ENCODE data around the gene GNB1L. TPM values are rescaled to one million over a fixed set of nuclear protein-coding genes. Genes with fewer than 3 reads are reported as not detected.

GNB1L gene
- total and polyA plus RNA-seq, 2 of the 13 experiments (the other 11 are each of a cell fraction or from before 2014, with no cell fraction given) = 2.5 to 7.4 TPM

DNA sequence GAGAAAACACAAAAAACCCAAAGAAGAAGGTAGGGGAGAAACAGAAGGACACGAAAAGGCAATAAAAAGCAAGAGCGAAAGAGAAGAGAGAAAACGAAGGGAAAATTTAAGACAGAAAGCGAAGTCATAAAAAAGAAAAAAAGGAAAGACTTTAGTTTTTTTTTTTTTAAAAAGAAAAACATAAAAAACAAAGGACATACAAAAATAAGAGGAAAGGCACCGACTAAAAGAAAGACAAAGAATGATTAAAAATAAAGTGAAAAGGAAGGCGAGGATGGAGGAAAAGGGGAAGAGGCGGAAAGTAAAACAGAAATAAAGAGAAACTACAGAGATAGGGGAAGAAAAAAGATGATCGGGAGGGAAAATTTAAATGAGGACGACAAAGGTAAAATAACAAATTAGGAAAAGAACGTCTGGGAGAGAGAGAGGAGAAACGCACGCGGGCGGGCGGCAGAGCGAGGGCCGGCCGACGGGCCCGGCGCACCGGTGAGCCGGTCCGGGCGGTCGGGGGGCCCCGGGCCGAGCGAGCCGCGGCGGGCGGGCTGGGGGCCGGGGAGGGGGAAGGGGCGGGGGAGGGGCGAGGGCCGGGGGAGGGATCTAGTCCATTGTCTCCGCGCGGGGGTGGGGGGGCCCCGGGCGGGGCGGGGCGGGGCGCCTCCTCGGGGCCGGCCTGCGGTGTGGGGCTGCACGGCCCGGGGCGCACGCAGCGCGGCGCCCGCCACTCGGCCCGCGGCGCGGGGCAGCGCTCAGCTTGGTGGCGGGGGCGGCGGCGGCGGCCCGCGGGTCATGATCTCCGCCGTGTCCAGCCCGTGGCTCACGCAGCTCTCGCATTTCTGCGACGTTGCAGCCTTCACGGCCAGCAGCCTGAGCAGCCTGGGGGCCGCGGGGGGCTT is 94.4 kb downstream of the GNB1L start, which contains the start of gene TBX1:
TBX1 (plus strand) TSS at position 721 of the 893 bp plus-strand sequence; CDS start at position 787, 66 bp downstream.
- in situ Hi-C loops (cut with HindIII; ENCODE audit: extremely low pct_ligation_motif_present, low pct_unique_long_range_greater_than_20kb) = no loop called here
- Histone ChIP-seq H3K4me2 (ENCODE audit: low read depth, low read length) (peak within 1 kb of the TSS; percentile 69), H3K79me2 (ENCODE audit: insufficient read depth, low read length) (no peaks in the 10 kb centered on the region), H3K36me3 (replicated peaks in 1 of 2; ENCODE audit: control insufficient read depth in 1 of 2, insufficient read depth in 2 of 2, low read length in 2 of 2) (no peaks in the 10 kb centered on the region), H3K27ac (ENCODE audit: extremely low read length, insufficient read depth, low read length) (no peak within 1 kb of the TSS), H3K4me1 (ENCODE audit: insufficient read depth, low read length) (peaks cover 34% of the 10 kb centered on the region), H3K9me3 (ENCODE audit: low read length) (no peaks in the 10 kb centered on the region), H3K27me3 (ENCODE audit: control insufficient read depth in 1 of 2, insufficient read depth in 2 of 2, low read length in 2 of 2) (peaks cover 11 to 89% of the 10 kb centered on the region in 2 experiments), H3K4me3 (replicated peaks in 1 of 3; ENCODE audit: insufficient read depth in 1 of 3, low read depth in 2 of 3, low read length in 3 of 3) (peak within 1 kb of the TSS in 2 of 3 experiments; percentile 50 to 59; a peak in 3 of 6 replicates), H3K9ac (ENCODE audit: insufficient read depth, low read depth, low read length) (no peak within 1 kb of the TSS), H2AFZ (ENCODE audit: low read length) (no peak within 1 kb of the TSS), H4K20me1 (ENCODE audit: insufficient read depth, low read length) (no peaks in the 10 kb centered on the region)
- FAIRE-seq (no peak), ATAC-seq (no peak), DNase-seq (ENCODE audit: low spot score) (no peak)
- CTCF ChIA-PET (ENCODE audit: low intra/inter-chr PET ratio, low total read pairs) = no interaction called here
- intact Hi-C loops (cut with micrococcal nuclease; ENCODE audit: unreplicated experiment) = no loop called here
- TF ChIP-seq CBX2 (IDR thresholded peaks at IDR 0.05; ENCODE audit: low read depth, low read length) (0 out of 2 replicates have a peak, but pooled peaks have one; percentile 52), CBX2 (CRISPR knock-in tag; IDR thresholded peaks at IDR 0.05; ENCODE audit: low read depth) (no peak)
- TF ChIP-seq, protein P1, sequence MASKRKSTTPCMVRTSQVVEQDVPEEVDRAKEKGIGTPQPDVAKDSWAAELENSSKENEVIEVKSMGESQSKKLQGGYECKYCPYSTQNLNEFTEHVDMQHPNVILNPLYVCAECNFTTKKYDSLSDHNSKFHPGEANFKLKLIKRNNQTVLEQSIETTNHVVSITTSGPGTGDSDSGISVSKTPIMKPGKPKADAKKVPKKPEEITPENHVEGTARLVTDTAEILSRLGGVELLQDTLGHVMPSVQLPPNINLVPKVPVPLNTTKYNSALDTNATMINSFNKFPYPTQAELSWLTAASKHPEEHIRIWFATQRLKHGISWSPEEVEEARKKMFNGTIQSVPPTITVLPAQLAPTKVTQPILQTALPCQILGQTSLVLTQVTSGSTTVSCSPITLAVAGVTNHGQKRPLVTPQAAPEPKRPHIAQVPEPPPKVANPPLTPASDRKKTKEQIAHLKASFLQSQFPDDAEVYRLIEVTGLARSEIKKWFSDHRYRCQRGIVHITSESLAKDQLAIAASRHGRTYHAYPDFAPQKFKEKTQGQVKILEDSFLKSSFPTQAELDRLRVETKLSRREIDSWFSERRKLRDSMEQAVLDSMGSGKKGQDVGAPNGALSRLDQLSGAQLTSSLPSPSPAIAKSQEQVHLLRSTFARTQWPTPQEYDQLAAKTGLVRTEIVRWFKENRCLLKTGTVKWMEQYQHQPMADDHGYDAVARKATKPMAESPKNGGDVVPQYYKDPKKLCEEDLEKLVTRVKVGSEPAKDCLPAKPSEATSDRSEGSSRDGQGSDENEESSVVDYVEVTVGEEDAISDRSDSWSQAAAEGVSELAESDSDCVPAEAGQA (IDR thresholded peaks at IDR 0.05; ENCODE audit: low read depth) = no peak
- TF ChIP-seq, protein P1 (CRISPR knock-in tag; IDR thresholded peaks at IDR 0.05; ENCODE audit: borderline replicate concordance) = no peak
- POLR2A ChIA-PET = no interaction called here
- whole genome bisulfite sequencing (ENCODE audit: low lambda C conversion rate) = 22% methylated on average over 32 of the region's 79 CpGs
- BruUV-seq (replicated peaks) = no TSS peak

Data from HepG2 (cell line).